GM21576 (cell line): ENCODE measurements around the gene SMAD4.
A peak's percentile ranks its signal among the peaks of the same experiment; 100 is the strongest.

ENCODE experiments used
- ATAC-seq: cut with Tn5 transposase; IDR thresholded peaks from one replicate; pipeline ENCODE4 v1.9.1; 2021; ENCODE audit warnings: mild to moderate bottlenecking, moderate library complexity; ENCODE audit not compliant: unreplicated experiment

SMAD4 gene

DNA sequence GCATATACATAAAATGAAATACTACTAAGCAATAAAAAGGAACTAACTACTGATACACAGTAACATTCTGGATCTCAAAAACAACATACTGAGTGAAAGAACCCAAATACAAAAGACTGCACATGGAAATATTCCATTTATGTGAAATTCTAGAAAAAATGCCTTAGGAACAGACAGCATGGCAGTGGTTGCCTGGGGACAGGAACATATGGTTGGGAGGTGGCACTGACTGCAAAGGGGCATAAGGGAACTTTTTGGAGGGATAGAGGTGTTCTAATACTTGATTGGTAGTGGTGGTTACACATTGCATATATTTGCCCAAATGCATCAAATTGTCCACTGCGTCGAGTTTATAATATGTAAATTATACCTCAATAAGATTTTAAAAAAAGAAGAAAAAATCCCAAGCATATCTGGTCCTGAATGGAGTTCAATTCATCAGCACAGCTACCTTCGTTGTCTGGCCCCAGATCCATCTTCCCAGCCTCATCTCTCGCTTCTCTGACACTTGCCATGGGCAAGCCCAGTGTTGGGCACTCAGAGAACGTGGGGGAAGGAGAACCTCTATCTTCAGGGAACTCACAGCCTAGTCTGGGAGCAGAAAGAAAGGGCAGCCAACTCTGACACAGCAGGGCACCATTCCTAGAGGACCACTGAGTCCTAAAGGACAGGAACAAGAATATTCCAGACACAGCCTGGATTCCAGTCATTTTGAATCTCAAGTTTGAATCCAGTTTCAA lies 8.6 kb upstream of the SMAD4 start:
- ATAC-seq, result no peak

DNA sequence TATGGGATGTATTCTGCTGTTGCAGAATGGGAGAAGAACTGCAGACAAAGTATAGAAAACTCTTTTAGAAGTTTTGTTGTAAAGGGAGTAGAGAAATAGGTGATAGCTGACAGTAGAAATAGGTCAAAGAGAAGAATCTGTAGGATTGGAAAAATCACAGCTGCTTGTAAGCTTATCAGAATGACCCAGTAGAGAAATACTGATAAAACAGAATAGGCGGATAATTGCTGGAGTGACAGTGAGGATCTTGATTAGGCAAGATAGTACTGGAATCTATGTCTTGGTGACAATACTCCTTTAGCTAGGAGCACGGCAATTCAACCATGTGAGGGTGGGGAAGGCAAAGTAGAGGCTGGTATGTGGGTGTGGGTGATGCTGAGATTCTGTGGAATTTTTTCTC lies 4.5 kb upstream of the SMAD4 start:
- no peak for ATAC-seq

DNA sequence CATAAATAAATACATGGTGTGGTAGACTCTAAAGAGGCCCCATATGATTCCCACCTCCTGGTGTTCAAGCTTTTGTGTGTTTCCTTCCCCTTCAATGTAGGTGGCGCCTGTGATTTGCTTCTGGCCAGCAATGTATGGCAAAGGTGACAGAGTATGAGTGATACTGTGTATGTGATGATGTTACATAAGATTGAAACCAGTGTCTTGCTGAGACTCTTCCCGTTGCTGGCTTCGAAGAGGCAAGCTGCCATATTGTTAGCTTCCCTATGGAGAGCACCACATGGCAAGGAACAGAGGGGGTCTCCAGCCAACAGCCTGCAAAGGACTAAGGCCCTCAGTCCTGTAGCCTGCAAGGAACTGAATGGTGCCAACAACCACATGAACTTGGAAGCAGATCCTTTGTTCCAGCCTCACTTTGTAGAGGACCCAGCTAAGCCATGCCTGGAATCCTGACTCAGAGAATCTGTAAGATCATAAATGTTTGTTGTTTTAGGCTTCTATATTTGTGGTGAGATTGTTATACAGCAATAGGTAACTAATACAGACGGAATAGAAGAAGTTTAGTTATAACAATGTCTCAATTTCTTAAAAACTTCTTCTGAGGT lies 1.7 kb upstream of the SMAD4 start:
- ATAC-seq, result peak; percentile 32

DNA sequence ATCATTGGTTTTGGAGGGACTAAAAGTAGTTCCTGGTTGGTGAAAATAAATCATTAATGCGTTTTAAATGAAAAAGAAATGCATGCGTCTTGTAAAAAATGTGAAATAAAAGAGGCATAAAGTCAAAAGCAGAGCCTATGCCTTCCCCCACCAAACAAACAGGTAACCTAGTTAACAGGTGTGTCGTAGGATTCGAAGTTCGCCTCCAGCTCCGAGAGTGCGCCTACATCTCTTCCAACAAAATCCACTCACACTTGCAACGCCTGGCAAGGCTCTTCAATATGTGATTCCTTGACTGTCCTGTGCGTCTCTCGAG lies 677 bp upstream of the SMAD4 start:
- no peak for ATAC-seq

DNA sequence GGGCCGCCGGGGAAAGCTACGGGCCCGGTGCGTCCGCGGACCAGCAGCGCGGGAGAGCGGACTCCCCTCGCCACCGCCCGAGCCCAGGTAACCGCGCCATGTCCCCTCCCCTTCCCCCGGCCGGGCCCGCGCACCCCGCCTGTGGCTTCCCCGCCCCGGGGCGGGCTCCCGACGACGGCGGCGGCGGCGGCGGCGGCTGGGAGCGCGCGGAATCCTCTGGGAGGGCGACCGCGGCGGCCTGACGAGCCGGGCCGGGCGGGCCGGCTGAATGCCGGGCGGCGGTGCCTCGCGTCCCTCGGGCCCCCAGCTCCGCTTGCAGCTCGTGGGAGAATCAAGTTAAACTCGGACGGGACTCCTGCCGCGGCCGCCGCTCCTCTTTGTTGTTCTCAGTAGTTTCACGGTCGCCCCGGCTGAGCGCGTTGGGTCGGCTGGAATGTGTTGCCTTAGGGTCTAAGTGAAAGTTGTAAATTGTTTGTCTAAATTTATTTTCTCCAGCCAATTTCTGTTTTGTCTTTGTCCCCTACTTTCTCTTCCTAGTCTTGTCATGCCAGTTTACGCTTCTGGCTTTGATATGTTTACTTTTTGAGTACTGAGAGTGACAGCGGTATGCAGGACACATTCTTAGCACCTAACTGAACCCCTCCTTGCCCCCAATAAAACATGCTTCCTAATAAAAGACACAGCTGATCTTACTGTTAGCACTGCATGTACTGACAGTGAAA lies 685 bp downstream of the SMAD4 start:
- peak; percentile 49 for ATAC-seq

DNA sequence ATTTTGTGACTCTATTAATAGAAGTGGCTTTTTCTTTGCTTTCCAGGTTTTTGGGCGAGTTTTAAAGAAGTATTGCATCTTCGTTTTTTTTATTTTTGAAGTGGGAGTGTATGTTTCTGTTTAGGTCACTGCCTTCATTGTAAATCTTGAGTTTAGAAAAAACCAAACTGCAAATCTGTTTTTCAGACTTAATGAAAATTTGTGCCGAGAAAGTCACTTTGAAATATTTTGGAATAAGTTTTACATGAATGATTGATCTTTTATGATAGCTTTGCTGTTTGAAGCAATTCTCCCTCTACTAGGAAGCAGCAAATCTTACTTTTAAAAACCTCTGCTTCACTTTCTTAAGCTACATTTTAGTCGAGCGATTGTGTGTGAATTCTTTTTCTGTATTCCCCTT lies 2.2 kb downstream of the SMAD4 start:
- no peak for ATAC-seq

DNA sequence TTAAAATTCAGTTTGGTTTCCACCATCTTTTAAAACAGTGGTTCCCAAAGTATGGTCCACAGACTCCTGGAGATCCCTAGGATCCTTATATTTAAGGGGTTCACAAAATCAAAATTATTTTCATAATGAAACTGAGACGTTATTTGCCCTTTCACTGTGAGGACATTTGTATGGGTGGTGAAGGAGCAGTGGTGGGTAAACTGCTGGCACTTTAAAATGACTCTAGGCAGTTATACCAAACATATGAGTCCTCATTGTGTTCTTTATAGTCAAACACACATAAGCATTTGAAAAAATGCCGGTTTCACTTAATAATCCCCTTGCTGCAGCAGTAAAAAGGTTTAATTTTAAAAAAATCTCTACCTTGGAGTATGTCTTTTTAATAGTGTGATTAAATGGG lies 7.2 kb downstream of the SMAD4 start:
- no peak for ATAC-seq

DNA sequence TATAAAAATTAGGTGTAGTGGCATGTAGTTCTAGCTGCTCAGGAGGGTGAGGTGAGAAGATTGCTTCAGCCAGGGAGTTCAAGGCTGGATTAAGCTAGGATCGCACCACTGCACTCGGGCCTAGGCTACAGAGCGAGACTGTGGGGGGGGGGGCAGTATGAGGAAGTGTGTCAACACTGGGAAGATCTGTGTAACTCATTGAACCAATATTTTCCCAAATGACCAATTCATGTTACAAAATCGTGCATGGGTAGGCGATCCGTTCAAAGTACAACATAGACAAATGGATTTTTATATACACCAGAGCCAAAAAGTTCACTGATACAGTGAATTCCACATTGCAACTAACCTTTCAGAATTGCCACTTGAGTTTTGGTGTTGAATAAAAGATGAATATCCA lies 8.1 kb downstream of the SMAD4 start:
- ATAC-seq, result no peak

DNA sequence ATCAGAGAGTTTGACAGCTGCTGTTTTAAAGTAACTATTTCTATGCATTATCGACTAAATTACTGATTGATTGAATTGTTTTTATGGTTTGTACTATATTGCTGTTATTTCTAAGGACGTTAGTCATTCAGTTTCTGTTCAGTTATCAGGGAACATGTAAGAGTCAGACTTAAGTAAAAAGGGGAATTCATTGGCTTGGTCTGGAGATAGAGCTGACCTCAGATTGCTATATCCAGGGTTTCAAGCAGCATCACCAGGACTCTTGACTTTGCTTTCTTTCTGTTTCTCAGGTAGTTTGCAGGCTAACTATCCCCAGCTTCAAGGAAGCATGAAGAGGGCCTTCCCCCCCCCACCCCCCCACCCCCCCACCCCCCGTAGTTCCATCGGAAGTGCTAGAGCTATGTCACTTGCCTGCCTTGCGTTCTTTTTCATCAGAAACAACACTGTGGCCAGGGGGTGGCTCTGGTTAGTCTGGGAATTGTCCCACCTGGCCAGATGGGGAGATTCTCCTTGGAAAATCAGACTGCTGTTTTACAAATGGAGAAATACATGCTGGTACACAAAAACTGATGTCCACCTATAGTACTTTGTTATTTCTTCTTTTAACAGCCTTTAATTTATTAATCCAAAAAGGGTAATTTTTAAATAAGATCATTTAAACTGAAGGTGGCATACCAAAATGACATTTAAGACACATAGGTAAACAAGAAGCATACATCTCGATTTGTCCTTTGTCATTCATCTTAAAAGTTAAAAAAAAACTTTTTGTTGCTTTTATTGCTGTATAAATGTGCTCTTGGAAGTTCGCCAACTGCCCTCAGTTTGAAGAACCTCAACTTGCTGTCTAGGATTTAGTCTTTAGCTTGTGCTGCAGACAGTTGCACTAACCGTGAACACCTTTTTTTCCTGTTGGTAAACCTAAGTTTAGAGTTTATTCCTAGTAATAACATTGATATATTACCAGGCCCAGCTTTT lies 9.4 kb downstream of the SMAD4 start:
- no peak for ATAC-seq

DNA sequence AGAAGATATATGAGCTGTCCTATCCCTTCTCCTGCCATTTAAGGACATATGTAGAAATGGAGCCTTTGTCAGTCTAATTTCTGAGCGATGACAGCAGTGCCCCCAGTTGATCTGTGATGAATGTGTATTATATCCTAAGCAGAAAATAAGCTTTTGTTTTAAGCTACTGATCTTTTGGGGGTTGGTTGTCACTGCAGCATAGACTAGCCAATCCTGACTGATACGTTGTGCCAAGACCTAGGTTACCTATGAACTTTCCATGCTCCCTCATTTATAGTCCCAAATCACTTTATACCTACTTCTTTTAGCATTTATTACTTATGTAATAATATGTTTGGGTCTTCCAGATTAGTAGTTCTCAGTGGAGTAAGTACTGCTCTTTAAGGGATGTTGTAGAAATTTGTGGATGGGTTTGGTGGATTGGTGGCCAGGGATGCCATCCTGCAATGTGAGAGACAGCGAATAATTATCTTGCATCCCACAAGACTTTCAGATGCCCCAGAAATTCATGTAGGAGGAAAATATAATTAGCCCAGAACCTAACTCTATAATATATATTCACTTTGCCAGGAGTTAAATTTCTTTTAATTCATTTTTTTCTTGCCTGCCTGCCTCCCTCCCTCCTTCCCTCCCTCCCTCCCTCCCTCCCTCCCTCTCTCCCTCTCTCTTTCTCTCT lies 11.8 kb downstream of the SMAD4 start:
- ATAC-seq, result no peak

DNA sequence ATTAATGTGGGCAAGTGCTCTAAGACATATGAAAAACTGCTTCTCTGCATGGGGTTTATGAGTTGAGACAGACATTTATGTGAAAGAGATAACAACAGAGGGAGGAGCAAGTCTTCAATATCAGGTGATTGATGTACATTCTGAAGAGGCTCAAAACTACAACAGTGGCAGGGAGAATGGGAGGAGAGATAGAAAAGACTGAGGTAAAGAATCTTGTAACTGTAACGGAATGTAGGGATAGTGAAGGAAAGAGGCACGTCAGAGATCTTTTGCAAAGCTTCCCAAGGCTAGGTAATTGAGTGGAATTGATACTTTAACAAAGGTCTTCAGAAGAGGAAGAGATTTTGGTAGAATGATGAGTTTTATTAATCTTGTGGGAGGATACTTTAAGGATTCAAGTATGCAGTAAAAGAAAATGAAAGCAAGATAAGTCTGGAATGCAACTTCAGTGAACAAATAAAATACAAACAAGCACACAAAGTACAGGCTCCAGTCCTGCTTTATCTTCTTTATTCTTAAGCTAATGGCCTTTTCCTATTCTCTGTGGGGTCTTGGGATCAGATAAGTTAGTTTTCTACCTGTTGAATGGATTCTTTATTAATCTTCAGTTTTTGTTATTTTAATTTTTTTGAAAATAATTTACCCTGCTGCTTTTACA lies 15.0 kb downstream of the SMAD4 start:
- ATAC-seq, result no peak

DNA sequence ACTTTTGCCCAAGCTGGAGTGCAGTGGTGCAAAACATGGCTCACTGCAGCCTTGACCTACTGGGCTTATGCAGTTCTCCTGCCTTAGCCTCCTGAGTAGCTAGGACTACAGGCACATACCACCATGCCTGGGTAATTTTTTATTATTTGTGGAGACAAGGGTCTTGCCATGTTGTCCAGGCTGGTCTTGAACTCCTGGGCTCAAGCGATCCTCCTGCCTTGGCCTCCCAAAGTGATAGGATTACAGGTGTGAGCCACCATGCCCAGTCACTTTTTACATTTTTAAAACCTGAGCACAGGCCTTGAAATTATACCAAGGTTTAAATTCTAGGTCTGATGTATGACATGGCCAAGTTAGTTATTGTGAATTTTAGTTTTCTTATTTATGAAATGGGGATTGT lies 18.2 kb downstream of the SMAD4 start:
- ATAC-seq, result no peak

DNA sequence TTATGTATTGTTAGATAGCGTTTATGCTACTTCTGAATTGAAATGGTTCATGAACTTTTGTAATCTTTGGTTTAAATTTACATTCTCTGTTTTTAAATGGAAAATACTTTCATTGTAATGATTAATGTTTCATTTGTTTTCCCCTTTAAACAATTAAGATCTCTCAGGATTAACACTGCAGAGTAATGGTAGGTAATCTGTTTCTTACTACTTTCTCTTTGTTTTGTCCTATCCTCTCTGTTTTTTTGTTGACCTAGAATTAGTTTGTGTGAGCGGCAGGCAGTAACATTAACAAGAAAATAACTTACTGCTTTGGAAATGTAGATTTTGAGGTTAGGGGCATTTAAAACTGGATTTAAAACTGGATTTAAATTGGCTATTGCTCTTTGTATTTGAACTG lies 19.1 kb downstream of the SMAD4 start:
- no peak for ATAC-seq

DNA sequence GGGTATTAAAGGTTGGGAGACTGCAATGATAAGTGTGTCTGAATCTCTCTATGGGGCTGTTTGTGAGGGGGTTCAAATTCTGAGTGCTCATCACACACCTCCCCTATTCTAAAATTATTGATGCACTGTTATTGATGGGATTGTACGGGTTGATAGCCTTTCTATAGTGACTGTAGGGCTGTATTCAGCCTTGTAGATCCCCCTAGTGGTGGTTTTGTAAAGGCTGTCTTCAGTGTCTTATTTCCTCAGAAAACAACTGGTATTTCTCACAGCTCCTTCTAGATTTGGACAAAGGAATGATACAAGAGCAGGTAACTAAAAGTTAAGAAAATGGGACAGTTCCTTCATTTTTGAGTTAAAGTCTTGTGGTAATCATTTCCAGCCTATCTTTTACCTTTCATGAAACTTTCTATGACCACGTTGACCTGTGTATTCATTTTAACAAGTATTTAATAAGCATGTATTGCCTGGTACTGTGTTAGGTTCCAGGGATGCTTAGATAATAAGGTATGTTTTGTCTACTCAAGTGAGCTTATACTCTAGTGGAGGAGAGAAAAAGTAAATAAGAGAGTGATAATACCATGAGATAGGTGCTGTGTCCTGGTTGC lies 21.2 kb downstream of the SMAD4 start:
- ATAC-seq, result peak; percentile 68

DNA sequence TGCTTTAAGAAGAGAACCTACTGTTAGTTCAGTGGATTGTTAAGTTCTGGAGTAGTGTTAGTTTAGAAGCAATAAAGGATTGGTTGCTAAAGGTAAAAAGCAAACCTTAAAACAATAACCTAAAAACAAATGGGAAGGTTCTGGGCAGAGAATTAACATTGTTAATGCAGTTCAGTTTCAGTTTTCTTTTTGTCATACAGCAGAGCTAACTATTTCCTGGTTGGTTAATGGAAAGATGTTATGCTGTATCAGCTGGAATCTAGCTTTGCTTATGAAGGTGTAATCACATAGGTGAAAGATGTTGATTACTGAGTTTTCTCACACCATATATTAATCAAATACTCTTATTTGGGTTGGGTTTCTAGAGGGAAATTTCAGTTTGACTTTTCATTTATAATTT lies 23.8 kb downstream of the SMAD4 start:
- ATAC-seq, result peak; percentile 67

DNA sequence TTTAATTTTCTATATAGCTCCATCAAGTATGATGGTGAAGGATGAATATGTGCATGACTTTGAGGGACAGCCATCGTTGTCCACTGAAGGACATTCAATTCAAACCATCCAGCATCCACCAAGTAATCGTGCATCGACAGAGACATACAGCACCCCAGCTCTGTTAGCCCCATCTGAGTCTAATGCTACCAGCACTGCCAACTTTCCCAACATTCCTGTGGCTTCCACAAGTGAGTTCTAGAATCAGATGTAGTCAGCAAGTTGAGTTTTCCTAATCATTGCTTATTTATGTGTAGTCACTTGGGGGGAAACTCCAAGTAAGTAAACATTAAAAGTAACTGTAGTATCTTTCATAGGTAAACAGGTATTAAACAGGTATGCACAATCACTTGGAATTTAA lies 24.8 kb downstream of the SMAD4 start:
- no peak for ATAC-seq

DNA sequence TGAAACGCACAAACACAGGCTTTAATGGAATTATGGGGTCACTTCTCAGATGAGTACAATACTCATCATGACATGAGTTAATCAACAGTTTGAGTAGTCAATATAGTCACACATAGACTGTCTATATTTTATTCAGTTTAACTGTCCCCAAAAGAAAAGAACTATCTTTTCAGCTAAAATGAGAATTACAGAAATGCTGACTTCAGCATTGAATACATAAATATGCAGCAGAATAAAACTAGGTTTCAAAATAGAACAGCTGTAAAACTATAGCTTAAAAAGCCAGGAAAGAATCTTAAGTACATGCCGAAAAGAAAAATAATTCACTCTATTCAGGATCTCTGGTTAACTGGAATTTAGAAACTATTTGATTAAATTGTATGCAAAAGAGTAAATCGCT lies 30.0 kb downstream of the SMAD4 start:
- ATAC-seq, result no peak

DNA sequence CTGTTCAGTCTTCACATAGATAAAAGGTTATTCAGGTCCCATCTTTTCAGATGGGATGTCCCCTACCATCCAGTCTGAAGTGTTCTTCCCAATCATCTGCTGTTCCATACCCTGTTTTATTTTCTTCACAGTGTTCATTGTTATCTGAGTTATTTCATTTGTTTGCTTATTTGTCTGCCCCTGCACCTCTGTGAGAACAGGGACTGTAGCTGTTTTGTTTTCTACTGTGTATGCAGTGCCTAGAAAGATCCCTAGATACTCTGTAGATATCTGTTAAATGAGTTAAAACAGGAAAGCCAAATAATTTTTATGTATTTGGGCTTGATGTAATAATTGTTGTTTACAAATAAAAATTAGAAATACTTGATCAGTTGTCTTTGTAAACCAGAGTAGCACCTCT lies 34.2 kb downstream of the SMAD4 start:
- ATAC-seq, result no peak

DNA sequence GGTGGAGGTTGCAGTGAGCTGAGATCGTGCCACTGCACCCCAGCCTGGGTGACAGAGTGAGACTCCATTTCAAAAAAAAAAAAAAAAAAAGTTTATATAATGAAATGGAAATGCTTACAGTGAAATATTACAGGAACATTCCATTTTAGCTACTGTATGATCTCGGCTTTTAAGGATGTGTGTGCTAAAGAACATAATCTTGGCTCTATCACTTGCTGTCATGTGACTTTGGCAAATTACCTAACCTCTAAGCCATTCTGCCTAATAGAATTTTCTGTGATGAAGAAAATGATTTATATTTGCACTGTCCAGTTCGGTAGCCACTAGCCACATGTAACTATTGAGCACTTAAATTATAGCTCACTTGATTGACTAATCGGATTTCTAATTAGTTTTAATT lies 36.3 kb downstream of the SMAD4 start:
- no peak for ATAC-seq

DNA sequence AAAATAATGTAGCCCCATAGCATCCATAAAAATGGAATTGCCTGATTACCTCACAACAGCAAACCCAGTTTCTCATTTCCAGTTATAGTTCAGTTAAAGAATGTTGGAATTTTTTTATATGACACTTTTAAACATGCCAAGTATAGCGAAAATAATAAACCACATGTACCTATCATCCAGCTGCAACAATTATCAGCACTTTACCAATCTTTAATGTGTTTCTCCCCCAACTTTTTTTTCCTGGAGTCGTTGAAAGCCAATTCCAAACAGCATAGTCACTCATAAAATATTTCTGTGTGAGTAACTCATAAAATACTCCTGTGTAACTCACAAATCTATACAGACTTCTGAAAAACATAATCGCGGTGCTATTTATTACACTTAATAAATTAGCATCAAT lies 38.1 kb downstream of the SMAD4 start:
- ATAC-seq, result no peak
